Caco-2 (cell line): ENCODE data around the gene UBQLN3. TPM values are rescaled to one million over a fixed set of nuclear protein-coding genes. Genes with fewer than 3 reads are reported as not detected.

ENCODE experiments used
- BruUV-seq: library from RNA; stranded (reverse); fragments of 400-500 nt; replicated peaks from 2 replicates; lab custom pipeline; 2021; lab: Mats Ljungman, UMichigan
- CTCF ChIA-PET: fragments of 300-600 bp; sonication (Branson Sonifier 250); formaldehyde crosslinking; loops from one replicate; lab custom pipeline; 2022; ENCODE audit warnings: antibody characterized with exemption; lab: Charles Lee
- POLR2A ChIA-PET: fragments of 300-600 bp; sonication (Branson Sonifier 250); formaldehyde crosslinking; loops from one replicate; lab custom pipeline; 2022; ENCODE audit warnings: antibody characterized with exemption; lab: Charles Lee
- DNase-seq, 2 experiments: peaks; one replicate each; pipeline versions ENCODE4 v3.0.0 to v3.0.0-alpha.2; 2020 to 2022
- H3K27me3 ChIP-seq: replicated peaks from 2 replicates; pipeline ENCODE4 v1.6.0; 2011; ENCODE audit warnings: low read length; ENCODE audit not compliant: control insufficient read depth, insufficient read depth
- H3K36me3 ChIP-seq: 2 replicates; pipeline ENCODE4 v1.5.1; 2011; ENCODE audit warnings: low read length; ENCODE audit not compliant: control insufficient read depth, insufficient read depth
- H3K4me1 ChIP-seq: fragments of 250-450 bp; sonication (Bioruptor Pico); 2 replicates; pipeline ENCODE4 v1.5.1; 2020; ENCODE audit warnings: mild to moderate bottlenecking
- H3K4me3 ChIP-seq: 2 replicates; pipeline ENCODE4 v1.5.1; 2011; ENCODE audit warnings: low read depth, mild to moderate bottlenecking, control low read depth, low read length
- H3K9me3 ChIP-seq: fragments of 250-450 bp; sonication (Bioruptor Pico); 2 replicates; pipeline ENCODE4 v1.5.1; 2020; ENCODE audit warnings: mild to moderate bottlenecking, moderate library complexity
- H3K27ac Mint-ChIP-seq: one replicate; pipeline ENCODE4 v1.8.0; 2022; ENCODE audit warnings: mixed read lengths; ENCODE audit not compliant: unreplicated experiment
- H3K27me3 Mint-ChIP-seq: one replicate; pipeline ENCODE4 v1.8.0; 2022; ENCODE audit warnings: mixed read lengths; ENCODE audit not compliant: insufficient read depth, unreplicated experiment
- H3K36me3 Mint-ChIP-seq: one replicate; pipeline ENCODE4 v1.8.0; 2022; ENCODE audit warnings: mild to moderate bottlenecking, mixed read lengths; ENCODE audit not compliant: insufficient read depth, unreplicated experiment
- H3K4me1 Mint-ChIP-seq: one replicate; pipeline ENCODE4 v1.8.0; 2022; ENCODE audit warnings: low read depth, mixed read lengths; ENCODE audit not compliant: unreplicated experiment
- H3K4me3 Mint-ChIP-seq: one replicate; pipeline ENCODE4 v1.8.0; 2022; ENCODE audit warnings: mild to moderate bottlenecking, moderate library complexity, mixed read lengths; ENCODE audit not compliant: unreplicated experiment
- H3K9me3 Mint-ChIP-seq: one replicate; pipeline ENCODE4 v1.8.0; 2022; ENCODE audit warnings: mixed read lengths; ENCODE audit not compliant: unreplicated experiment
- CTCF ChIP-seq, 2 experiments: fragments of 200-600 bp in 1 of 2; IDR thresholded peaks; 1 replicate in 1 of 2; 2 replicates in 1 of 2; pipeline versions ENCODE4 v1.5.1 to v1.8.0; 2011 to 2022; ENCODE audit warnings: antibody characterized with exemption in 1 of 2, control low read depth in 1 of 2, inconsistent platforms in 1 of 2, low read depth in 1 of 2, low read length in 1 of 2, mild to moderate bottlenecking in 1 of 2, moderate library complexity in 1 of 2; ENCODE audit not compliant: insufficient read depth in 1 of 2, severe bottlenecking in 1 of 2, unreplicated experiment in 1 of 2
- intact Hi-C: fragments of 100-400 bp; cut with micrococcal nuclease; formaldehyde crosslinking; loops from one replicate; pipeline ENCODE4 v1.10.0; 2022; ENCODE audit not compliant: unreplicated experiment
- total RNA-seq: library from RNA; stranded (reverse); gene quantifications from 2 replicates; pipeline ENCODE4 v1.2.3, GENCODE V29; 2022

The UBQLN3 gene
- total RNA-seq, 1 experiment from 2014 or later, result not detected

- peaks cover 14% of the 10 kb centered on the region for H3K27me3 Mint-ChIP-seq
- Histone ChIP-seq H3K36me3 (no peaks in the 10 kb centered on the region), H3K4me1 (no peaks in the 10 kb centered on the region), H3K9me3 (no peaks in the 10 kb centered on the region), H3K27me3 (no peaks in the 10 kb centered on the region; the same call in 1 of the 2 replicates), H3K4me3 (no peak overlapping the region)
- TF ChIP-seq CTCF (IDR thresholded peaks at IDR 0.05; ENCODE audit: insufficient read depth in 1 of 2, low read depth in 1 of 2, low read length in 1 of 2, severe bottlenecking in 1 of 2, unreplicated experiment in 1 of 2), result no peak
- no peaks in the 10 kb centered on the region for H3K4me1 Mint-ChIP-seq
- DNase-seq, result no peak
- H3K36me3 Mint-ChIP-seq, result no peaks in the 10 kb centered on the region
- CTCF ChIA-PET, result no interaction called here
- no peaks in the 10 kb centered on the region for H3K9me3 Mint-ChIP-seq
- no peak overlapping the region for H3K4me3 Mint-ChIP-seq
- BruUV-seq, result no TSS peak
- no peak overlapping the region for H3K27ac Mint-ChIP-seq
- intact Hi-C loops, result no loop called here
- POLR2A ChIA-PET, result no interaction called here
Measured at GRCh38 chr11:5488798-5489399, 20.9 kb downstream of the UBQLN3 start.

- no peaks in the 10 kb centered on the region; the same call in 1 of the 2 replicates for H3K27me3 ChIP-seq
- H3K4me1 ChIP-seq, result no peaks in the 10 kb centered on the region
- Mint-ChIP-seq H3K36me3 (no peaks in the 10 kb centered on the region), H3K9me3 (no peaks in the 10 kb centered on the region), H3K4me1 (no peaks in the 10 kb centered on the region), H3K27me3 (peaks cover 14% of the 10 kb centered on the region), H3K27ac (no peak within 1 kb of the TSS), H3K4me3 (no peak within 1 kb of the TSS)
- H3K36me3 ChIP-seq, result no peaks in the 10 kb centered on the region
- no peaks in the 10 kb centered on the region for H3K9me3 ChIP-seq
- intact Hi-C loops, result no loop called here
- H3K4me3 ChIP-seq, result no peak within 1 kb of the TSS
- no peak for TF ChIP-seq CTCF (IDR thresholded peaks at IDR 0.05; ENCODE audit: insufficient read depth in 1 of 2, low read depth in 1 of 2, low read length in 1 of 2, severe bottlenecking in 1 of 2, unreplicated experiment in 1 of 2)
- BruUV-seq, result no TSS peak
- ChIA-PET CTCF (no interaction called here), POLR2A (no interaction called here)
- no peak for DNase-seq
Measured at GRCh38 chr11:5488385-5488784, 21.4 kb downstream of the UBQLN3 start, which contains the start of gene OR52D1. Gene OR52D1 (plus strand): TSS chr11:5488685. CDS start chr11:5488707, 22 bp downstream.

- no peaks in the 10 kb centered on the region for H3K36me3 Mint-ChIP-seq
- ChIA-PET POLR2A (no interaction called here), CTCF (no interaction called here)
- H3K4me1 Mint-ChIP-seq, result no peaks in the 10 kb centered on the region
- H3K27ac Mint-ChIP-seq, result no peak overlapping the region
- no peaks in the 10 kb centered on the region for H3K36me3 ChIP-seq
- intact Hi-C loops, result no loop called here
- BruUV-seq, result no TSS peak
- peaks cover 14% of the 10 kb centered on the region for H3K27me3 Mint-ChIP-seq
- H3K4me3 ChIP-seq, result no peak overlapping the region
- no peak overlapping the region for H3K4me3 Mint-ChIP-seq
- H3K9me3 ChIP-seq, result no peaks in the 10 kb centered on the region
- TF ChIP-seq CTCF (IDR thresholded peaks at IDR 0.05; ENCODE audit: insufficient read depth in 1 of 2, low read depth in 1 of 2, low read length in 1 of 2, severe bottlenecking in 1 of 2, unreplicated experiment in 1 of 2), result no peak
- no peak for DNase-seq
- no peaks in the 10 kb centered on the region for H3K4me1 ChIP-seq
- H3K27me3 ChIP-seq, result no peaks in the 10 kb centered on the region; the same call in 1 of the 2 replicates
- no peaks in the 10 kb centered on the region for H3K9me3 Mint-ChIP-seq
Measured at GRCh38 chr11:5486421-5486820, 23.3 kb downstream of the UBQLN3 start.
